Stimulated activated CD8-positive, alpha-beta memory T cell treated with anti-CD3 and anti-CD28 coated beads, Interleukin-15, amount 100 ng/mL, for 24 hours (primary cell): ENCODE measurements around the gene RUVBL1.

Experiments used
- DNase-seq: peaks from one replicate; pipeline ENCODE4 v3.0.0-alpha.2; 2020; ENCODE audit warnings: low read depth

The RUVBL1 gene

DNA sequence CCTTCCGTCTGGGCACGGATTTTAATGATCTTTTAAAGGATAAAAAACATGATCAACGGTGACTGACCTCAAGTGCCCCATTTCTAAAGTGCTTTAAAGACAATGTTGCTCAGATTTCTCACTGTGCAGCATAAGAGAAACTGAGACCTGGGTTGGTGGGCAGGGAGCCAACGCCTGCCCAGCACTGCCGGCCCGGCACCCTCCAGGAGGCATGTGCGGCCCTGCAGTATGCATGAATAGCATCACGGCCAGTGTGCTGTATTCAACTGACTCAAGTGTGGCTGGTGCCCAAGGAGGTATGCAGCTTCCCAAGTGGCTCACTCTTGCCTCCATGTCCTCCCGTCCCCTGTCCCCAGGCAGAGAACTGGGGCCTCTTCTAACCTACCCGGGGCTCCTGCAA is 41.1 kb downstream of the RUVBL1 start:
- no peak for DNase-seq

DNA sequence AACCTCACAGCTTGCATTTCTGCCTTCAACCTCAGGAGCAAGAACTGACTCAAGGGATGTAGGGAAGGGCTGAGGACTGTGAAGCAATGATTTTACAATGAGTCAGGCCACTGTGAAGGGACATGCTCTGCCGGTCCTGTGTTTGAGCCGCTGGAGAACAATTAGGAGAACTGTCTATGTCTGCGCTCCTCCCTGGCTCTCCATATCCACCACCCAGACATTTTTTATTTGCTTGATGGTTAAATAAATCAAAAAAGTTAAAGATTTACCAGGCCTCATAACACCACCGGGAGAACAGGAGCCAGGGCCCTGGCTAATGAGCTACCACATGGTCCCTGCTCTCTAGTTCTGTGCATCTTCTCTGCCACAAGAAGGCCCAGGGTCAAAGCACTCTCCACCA is 41.8 kb downstream of the RUVBL1 start:
- DNase-seq: no peak

DNA sequence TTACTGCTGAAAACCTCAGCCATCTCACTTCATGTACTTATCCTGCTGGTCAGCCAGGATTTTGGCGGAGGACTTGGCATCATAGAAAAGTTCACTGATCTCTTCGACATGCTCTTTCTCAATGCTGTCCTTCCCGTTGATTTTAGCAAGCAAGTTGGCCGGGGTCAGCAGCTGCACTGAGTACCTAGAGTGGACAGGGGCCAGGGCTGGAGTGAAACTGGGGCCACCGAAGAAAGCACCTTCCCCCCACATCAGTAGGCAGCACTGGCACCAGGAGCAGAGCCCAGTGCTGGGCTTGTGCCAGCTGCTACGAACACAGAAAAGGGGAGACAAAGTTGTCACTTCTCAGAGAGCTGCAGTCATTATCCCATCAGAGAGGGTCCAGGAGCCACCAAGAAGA is 42.4 kb downstream of the RUVBL1 start:
- DNase-seq: no peak

DNA sequence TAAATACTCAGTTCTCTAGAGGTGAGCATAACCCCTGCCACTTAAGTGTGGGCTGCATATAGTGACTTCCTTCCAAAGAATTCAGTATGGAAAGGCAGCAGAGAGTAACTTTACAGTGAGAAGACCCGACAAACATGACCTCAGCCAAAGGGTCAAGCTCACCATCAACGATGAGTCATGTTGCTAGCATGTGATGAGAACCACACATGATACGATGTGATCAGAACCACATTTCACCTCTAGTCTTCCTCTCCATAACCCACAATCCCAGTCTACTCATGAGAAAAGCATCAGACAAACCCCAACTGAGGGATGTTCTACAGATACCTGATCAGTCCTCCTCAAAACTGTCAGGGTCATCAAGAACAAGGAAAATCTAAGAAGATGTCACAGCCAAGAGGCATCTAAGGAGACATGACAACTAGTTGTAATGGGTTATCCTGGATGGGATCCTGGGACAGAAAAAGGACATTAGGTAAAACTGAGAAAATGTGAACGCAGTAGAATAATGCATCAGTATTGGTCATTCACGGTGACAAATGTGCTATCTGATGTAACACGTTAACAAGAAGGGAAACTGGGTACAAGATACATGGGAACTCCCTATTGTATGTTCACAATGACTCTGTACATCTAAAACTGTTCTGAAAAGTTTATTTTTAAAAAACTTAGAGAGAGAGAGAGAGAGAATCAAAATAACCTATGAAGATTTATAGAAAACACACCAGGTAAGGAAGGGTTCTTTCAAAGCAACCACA is 43.1 kb downstream of the RUVBL1 start:
- DNase-seq: no peak

DNA sequence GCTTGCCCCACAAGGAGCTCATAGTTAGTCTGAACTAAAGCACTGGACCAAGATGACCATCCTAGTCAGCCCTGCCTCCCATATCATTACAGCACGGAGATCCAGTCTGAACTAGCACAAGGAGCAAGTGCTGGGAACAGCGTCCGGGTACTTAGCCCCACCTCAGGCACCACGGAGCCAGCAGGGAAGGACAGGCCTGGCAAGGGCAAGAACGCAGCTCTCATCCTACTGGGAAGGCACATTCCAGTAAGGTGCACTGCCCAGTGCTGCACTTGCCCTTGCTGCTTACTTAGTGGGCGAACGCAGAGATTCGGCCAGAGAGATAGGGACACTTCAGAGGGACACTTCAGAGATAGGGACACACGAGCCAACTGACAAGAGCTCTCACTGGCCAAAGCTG is 43.8 kb downstream of the RUVBL1 start:
- no peak for DNase-seq

DNA sequence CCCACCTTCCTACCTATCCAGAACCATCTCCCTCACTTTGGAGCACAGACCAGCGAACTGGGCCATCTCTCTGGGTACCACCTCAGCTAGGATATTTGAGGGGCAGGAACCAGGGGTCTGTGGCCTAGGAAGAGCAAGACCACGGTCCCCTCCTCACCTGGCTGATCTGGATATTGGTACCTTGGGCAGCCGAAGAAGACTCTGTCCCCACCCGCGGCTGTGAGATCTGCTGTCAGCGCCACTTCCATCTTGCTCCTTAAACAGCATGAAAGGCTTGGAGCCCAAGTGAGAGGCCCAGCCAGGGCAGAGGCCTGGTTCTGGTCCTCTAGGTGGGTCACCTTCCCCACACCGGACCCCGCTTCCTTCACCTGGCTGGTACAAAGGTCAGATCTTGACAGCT is 44.7 kb downstream of the RUVBL1 start:
- no peak for DNase-seq

DNA sequence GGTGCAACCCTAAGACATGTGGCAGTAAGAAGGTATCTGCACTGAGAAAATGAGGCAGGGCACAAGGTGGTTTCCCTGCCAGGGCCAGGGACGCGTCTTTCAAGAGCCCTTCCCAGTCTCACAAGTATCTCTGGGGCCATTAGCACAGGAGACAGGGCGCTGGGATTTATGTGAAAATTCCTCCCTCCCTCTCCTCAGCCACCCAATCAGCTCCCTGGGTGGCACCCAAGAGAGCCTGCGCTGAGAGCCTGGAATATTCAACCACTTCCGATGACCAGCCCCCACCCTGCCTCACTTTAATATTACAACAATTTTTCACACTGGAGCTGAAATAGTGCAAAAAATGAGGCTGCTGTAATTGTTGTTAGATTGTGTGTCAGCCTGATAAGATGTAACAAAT is 45.3 kb downstream of the RUVBL1 start:
- DNase-seq: no peak

DNA sequence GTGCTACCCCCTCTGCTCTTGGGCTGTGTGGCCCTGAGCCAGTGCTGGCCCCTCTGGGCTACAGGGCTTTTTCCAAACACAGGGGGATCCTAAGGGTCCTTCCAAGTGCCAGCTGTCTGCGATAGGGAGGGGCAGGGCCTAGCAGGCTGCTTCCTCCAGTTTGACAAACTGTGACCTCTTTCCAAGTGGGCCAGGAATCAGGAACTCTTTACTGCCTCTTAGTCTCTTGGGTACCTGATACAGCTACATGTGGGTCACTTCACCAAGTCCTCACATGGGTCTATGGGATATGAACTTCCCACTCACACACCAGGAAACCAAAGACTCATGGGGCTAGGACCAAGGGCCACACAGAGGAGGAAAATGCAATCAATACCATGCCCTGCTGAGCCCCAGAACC is 45.9 kb downstream of the RUVBL1 start:
- DNase-seq: no peak

DNA sequence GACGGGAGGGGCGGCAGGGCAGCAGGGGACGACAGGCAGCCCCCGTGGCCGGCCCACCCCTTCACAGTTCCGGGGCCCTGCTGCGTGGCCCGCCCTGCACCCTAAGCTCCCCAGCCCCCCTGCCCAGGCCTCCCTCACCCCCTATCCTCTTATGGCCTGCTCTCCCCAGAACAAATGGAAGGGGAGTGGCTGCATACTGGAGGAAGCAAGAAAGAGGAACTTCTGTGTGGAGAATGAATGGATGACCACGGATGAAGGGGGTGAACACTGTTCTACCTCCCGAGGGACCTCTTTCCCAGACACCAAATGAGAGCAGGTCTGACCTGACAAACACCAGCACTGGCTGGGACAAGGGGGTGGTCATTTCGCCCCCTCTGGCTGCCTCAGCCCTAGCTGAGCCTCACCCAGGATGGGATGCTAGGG is 46.4 kb downstream of the RUVBL1 start:
- no peak for DNase-seq

DNA sequence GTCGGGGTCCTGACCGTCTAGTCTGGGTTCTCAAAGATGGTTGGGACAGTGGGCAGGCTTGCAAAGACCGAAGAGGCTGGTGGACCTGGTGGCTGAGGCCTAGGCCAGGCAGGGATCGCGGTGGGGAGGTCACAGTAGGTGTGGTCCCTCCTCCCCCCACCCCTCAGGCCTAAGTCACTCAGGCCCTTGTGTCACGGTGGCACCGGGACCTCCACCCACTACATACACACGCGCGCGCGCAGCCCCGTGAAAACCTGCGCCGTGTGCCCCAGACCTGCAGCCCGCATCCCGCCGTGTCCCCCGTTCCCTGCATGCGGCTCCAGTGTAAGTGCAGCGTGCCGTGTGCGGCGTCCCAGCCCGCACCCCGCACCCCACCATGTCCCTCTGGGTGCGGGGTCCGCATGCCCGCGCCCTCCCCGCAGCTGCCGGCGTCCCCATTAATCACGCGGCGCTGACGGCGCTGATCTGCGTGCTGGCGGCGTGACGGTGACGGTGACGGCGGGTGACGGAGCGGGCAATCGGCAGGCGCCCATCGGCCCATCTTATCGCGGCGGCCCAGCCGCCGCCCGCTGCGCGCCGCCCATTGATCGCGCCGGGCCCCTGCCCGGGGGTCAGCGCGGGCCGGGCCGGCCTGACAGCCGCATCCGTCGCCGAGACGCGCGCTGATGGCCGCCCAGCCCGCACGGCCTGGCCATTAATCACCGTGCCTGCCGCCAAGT is 47.0 kb downstream of the RUVBL1 start:
- DNase-seq: no peak

DNA sequence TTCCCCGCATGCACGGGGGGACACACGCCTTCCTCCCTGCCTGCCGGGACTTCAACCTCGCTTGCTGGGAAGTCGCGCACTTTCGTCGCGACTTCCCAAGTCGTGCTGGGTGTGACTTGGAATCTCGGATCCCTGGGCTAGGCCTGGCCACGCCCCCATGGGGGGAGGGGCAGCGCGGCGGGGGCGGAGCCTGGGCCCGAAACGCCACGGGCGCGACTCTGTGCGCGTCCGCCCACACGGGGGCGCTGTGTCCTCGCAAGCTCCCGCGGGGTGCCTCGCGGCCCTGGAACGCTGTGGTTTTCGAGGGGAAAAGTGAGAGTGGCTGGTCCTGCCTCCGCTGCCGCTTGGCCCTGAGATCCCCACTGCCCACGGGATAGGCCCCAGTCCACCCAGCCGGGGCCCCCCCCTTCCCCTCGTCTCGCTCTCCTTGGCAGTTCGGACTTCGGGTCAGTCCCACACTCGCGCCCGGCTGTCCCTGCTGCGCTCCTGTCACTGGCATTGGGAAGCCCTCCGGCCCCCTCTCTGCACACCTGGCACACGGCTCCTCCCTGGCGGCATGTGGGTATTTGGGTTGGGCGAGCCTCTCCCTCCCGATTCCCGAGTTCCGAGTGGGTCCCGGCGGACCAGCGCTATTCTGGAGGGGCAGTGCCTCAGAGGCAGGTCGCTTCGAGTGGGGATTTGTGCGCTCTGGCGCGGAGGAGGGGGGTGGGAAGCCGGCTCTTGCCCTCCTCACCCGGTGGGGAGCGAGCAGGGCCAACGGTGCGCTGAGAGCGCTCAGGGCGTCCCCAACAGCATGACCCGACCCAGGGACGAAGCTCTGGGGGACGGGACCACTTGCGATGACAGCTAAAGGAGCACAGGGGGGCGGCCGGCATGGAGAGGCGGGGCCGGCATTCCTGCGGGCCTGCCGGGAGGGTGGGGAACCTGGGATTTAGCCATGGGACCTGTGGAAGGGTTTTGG is 47.8 kb downstream of the RUVBL1 start:
- DNase-seq: peak; percentile 88

DNA sequence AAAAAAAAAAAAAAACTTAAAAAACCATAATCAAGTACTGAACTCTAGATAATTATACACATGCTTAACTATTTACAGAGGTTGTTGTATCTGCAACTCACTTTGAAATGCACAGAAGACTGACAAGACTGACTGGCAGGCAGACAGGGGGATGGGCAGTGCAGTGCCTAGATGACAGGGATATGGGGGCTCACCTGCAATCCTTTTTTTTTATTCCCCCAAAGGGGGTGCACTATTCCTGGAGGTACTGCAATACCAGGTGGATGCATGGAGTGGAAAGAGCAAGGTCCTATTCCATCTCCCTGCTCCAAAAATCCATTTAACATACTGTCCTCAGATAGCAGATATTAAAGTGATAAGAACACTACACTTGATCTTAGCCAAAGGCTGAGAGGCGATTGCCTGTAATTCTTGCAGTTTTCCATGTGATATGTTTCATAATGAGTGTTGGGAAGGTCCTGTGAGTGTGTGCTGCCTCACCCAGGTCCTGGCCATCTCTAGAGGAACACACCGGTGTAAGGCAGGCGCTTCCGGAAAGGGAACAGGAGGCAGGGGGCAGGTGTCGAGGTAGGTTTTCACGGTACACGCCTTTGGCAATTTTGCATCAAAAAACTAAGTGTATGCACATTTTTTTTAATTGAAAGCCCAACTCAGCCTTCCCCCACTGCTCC is 48.6 kb downstream of the RUVBL1 start:
- DNase-seq: no peak

DNA sequence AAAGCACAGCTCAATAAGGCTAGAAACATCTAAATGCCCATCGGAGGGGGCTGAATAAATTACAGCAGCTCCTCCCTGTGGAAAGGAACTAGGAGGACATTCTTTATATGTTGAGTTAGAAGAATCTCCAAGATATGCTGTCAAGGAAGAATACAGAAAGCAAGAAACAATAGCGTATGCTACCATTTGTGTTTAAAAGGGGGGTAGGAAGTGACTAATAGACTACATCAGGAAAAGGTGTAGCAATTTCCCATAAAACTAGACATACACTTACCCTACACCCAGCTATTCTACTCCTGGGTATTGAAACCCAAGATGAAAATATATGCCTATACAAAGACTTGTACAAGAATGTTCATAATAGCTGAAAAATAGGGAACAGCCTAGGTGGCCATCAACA is 49.8 kb downstream of the RUVBL1 start:
- DNase-seq: no peak

DNA sequence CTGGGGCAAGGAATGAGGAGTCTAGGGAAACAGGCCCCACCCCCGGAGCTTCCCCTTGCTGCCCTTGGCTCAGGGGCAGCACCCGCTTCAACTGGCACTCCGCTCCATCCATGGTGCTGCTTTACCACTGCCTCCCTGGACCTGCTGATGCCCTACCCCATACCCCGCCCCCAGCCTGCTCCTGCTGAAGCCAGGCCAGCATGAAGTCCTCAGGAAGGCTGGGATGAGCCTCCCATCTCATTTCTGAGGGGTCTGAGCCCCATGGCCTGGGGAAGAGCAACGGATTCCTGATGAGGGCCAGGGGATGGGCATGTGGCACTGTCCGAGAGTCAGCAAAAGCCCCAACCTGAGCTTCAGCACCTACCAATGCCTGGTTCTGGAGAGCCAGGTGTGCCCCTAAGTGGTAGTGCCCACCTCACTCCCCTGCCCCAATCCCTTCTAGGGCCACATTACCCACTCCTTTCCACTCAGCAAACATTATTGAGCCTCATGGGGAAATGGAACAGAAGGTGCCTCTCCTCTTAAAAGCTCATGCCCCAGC is 50.4 kb downstream of the RUVBL1 start:
- no peak for DNase-seq

DNA sequence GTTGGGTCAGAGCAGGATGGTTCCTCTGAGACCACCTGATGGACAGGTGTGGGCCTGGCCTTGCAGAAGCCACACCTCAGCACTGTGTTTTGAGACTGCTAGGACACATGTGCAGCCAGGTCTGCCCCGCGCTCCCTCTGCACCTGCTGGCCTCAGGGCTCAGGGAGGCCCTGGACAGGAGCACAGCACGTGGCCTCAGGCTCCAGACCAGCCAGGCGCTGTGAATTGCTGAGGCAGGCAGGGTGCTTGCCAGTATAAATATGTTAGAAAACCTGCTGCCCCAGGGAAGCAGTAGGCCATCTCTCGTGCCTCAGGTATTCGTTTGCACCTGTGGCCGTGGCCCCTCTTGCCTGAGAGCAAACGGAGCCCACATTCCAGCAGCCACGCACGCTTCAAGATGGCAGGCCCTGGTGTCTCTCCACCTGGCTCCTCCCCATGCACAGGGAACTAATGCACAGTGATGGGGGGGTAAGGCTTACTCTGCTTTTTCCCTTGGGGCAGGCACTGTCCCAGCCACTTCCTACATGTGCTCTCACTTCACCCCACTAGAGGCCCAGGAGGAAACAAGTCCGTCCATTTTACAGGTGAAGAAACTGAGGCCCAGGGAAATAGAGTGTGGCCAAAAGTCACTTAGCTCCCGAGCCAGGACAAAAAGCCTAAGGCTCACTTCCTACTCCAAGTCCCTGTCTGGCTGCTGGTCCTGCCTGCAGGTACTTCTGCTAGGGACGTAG is 51.0 kb downstream of the RUVBL1 start:
- DNase-seq: no peak

DNA sequence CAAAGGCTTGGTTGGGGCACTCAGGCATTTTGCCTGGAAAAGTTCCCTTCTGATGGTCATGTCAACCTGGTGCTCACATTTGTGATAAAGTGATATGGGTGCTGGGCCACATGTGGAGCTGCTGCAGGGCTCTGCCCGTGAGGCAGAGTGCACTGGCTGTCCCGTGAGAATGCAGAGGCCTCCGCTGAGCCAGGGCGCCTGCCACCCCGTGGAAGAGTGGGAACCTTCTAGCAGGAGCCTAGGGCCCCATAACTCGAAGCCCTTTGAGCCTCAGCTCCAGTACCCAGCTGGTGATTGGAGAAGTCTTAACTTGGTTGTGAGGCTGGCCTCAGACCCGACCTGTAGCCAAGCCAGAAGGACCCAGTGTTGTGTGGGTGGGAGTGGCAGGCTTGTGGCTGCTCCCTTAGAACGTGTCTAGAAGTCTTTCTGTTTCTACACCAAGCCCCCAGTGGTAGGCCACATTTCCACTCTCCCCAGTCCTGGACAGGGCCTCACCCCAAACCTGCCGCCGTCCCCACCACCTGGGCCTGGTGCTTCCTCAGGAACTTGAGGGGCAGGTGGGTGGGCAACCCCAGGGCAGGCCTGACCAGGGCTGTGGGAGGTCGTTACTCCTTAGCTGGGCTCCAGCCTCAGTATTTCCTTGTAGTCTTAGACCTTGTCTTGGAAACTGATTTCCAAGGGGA is 51.7 kb downstream of the RUVBL1 start:
- DNase-seq: no peak

DNA sequence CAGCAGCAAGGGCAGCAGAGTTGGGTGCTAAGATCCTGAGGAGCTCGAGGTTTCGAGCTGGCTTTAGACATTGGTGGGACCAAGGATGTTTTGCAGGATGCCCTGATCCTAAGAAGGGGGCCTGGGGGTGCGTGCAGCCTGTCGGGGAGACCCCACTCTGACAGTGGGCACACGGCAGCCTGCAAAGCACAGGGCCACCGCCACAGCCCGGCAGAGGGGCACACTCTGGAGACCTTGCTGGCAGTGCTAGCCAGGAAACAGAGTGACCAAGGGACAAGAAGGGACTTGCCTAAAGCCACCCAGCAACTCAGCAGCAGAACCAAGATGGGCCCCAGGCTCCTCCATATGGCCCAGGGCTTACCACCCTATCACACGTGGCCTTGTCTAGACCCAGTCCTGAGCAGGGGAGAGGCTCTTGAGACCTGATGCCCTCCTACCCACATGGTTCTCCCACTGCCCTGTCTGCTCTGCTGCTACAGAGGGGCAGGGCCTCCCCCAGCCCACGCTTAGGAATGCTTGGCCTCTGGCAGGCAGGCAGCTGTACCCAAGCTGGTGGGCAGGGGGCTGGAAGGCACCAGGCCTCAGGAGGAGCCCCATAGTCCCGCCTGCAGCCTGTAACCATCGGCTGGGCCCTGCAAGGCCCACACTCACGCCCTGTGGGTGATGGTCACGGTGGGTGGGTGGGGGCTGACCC is 52.6 kb downstream of the RUVBL1 start:
- no peak for DNase-seq

DNA sequence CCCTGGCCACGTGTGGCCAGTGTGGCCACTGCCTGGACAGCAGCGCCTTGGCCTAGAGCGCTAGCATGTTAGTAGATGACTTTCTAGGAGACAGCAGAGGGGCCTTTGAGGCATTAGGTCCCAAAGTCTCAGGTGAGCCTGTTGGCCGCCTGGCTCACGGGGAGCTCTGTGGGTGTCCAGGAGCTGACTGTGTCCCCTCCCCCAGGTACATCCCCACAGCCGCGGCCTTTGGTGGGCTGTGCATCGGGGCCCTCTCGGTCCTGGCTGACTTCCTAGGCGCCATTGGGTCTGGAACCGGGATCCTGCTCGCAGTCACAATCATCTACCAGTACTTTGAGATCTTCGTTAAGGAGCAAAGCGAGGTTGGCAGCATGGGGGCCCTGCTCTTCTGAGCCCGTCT is 54.3 kb downstream of the RUVBL1 start:
- no peak for DNase-seq

DNA sequence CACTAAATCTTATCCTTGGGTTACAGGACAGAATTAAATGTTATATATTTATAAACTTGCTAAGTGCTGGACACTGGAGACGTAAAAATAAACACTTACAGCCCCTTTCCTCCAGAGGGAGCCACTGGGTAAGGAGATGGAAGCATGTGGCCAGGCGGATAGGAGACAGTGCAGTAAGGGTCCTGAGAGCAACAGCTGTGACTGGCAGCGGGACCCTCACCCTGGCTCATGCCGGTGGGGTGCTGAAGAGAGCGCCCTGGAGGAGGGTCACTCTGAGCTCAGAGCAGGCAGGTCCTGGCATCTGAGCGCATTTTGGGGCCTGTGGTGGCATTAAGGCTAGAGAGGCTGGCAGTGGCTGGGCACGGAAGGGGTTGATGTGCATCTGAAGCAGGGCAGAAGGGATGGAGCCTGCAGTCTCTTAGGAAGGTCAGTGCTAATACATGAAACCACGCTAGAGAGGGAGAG is 55.4 kb downstream of the RUVBL1 start:
- DNase-seq: no peak

DNA sequence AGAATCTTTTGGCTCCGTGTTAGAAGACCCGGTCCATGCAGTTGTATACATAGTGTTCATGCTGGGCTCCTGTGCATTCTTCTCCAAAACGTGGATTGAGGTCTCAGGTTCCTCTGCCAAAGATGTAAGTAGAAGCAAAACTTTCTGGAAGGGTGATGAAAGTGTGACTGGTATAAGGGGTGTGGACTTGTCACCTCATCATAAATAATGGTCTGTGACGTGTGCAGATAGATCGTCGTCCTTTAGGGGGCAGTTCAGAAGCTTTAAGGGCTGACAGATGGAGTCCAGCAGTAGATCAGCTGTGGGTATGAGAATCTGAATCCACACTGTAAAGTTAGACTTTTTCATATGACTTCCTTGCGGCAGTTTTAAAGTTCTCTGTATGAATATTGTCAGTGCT is 56.1 kb downstream of the RUVBL1 start:
- no peak for DNase-seq
